Uterus (tissue), 4 donors: ENCODE measurements around the gene HSPBP1. TPM values are rescaled to one million over a fixed set of nuclear protein-coding genes. Genes with fewer than 3 reads are reported as not detected.

ENCODE experiments used
- DNase-seq, 2 donors: peaks; one replicate each; pipeline ENCODE4 v3.0.0-alpha.2; 2019 to 2020
- H3K27ac ChIP-seq, 2 donors: fragments of 200-600 bp; sonication (generic); 1 replicate in 1 of 2; 2 replicates in 1 of 2; pipeline ENCODE4 v1.5.1; 2016 to 2018
- H3K27me3 ChIP-seq, 2 donors: fragments of 200-600 bp; sonication (generic); one replicate each; pipeline ENCODE4 v1.5.1; 2018 to 2019; ENCODE audit warnings: control low read depth in 1 of 2
- H3K36me3 ChIP-seq, 2 donors: fragments of 200-600 bp; sonication (generic); one replicate each; pipeline ENCODE4 v1.5.1; 2019; ENCODE audit warnings: control low read depth in 1 of 2
- H3K4me1 ChIP-seq, 2 donors: fragments of 200-600 bp; sonication (generic); one replicate each; pipeline ENCODE4 v1.5.1; 2018 to 2019; ENCODE audit warnings: control low read depth in 1 of 2
- H3K4me3 ChIP-seq, 2 donors: fragments of 200-600 bp; sonication (generic); 1 replicate in 1 of 2; 2 replicates in 1 of 2; pipeline ENCODE4 v1.5.1; 2018 to 2019; ENCODE audit warnings: mild to moderate bottlenecking in 1 of 2
- H3K9me3 ChIP-seq, 2 donors: fragments of 200-600 bp; sonication (generic); one replicate each; pipeline ENCODE4 v1.5.1; 2019; ENCODE audit warnings: control low read depth in 1 of 2
- CTCF ChIP-seq, 4 experiments: fragments of 200-600 bp in 2 of 4; fragments of 450-650 bp in 2 of 4; sonication (generic) in 2 of 4; IDR thresholded peaks; one replicate each; pipeline ENCODE4 v1.5.1; 2016 to 2019; ENCODE audit warnings: antibody characterized with exemption in 4 of 4, mild to moderate bottlenecking in 2 of 4, moderate library complexity in 1 of 4
- POLR2A ChIP-seq, 2 donors: fragments of 450-650 bp; IDR thresholded peaks; one replicate each; pipeline ENCODE4 v1.6.1; 2016; ENCODE audit warnings: antibody characterized with exemption in 2 of 2, mild to moderate bottlenecking in 1 of 2, moderate library complexity in 1 of 2
- intact Hi-C: fragments of 100-400 bp; cut with DNase I; formaldehyde crosslinking; loops from one replicate; pipeline ENCODE4 v1.15.1; 2023; ENCODE audit warnings: low total_unique reads
- total RNA-seq, 4 donors: library from RNA; depleted of rRNA in 3 of 4; stranded (reverse); fragments of >200 nt in 3 of 4; gene quantifications; one replicate each; pipeline versions ENCODE4 v1.1.0 to v1.2.4, GENCODE V29; 2014 to 2023
- donor health status: DM: yes; HTN: yes; CAD: no.

HSPBP1 gene
- total RNA-seq, 4 donors from 2014 or later = 1.3 to 37.4 (median 25.6) TPM

GRCh38 chr19:55270172-55270942, 9.6 kb downstream of the HSPBP1 start:
- intact Hi-C loops = no loop called here
- no peak overlapping the region for H3K27ac ChIP-seq
- no peaks in the 10 kb centered on the region for H3K27me3 ChIP-seq
- no peak for TF ChIP-seq POLR2A (IDR thresholded peaks at IDR 0.05)
- no peak for TF ChIP-seq CTCF (IDR thresholded peaks at IDR 0.05)
- H3K4me3 ChIP-seq = no peak overlapping the region
- no peak for DNase-seq
- H3K36me3 ChIP-seq = no peaks in the 10 kb centered on the region
- H3K4me1 ChIP-seq = no peaks in the 10 kb centered on the region
- H3K9me3 ChIP-seq = no peaks in the 10 kb centered on the region

- Histone ChIP-seq H3K36me3 (no peaks in the 10 kb centered on the region), H3K27me3 (no peaks in the 10 kb centered on the region), H3K9me3 (no peaks in the 10 kb centered on the region), H3K27ac (no peak overlapping the region), H3K4me3 (no peak overlapping the region), H3K4me1 (no peaks in the 10 kb centered on the region)
- TF ChIP-seq POLR2A (IDR thresholded peaks at IDR 0.05) (no peak), CTCF (IDR thresholded peaks at IDR 0.05) (no peak)
- intact Hi-C loops = no loop called here
- DNase-seq = no peak
Observed at GRCh38 chr19:55269299-55269698, 10.6 kb downstream of the HSPBP1 start.

- DNase-seq = no peak
- intact Hi-C loops = no loop called here
- H3K36me3 ChIP-seq = no peaks in the 10 kb centered on the region
- H3K27me3 ChIP-seq = no peaks in the 10 kb centered on the region
- no peak overlapping the region for H3K27ac ChIP-seq
- no peak overlapping the region for H3K4me3 ChIP-seq
- H3K4me1 ChIP-seq = no peaks in the 10 kb centered on the region
- TF ChIP-seq CTCF (IDR thresholded peaks at IDR 0.05) = no peak
- no peak for TF ChIP-seq POLR2A (IDR thresholded peaks at IDR 0.05)
- H3K9me3 ChIP-seq = no peaks in the 10 kb centered on the region
Observed at GRCh38 chr19:55266840-55267239, 13.1 kb downstream of the HSPBP1 start.

DNA sequence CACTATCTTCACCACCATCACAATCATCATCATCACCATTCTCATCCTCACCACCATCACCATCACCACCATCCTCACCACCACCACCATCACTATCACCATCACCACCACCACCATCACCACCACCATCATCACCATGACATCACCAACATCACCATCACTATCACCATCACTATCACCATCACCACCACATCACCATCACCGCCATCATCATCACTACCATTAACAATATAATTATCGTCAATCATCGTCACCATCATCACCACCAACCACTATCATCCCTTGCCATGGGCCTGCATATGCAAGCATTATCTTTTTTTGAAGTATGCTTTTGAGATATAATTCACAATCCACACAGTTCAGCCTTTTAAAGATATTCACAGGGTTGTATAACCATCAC, 13.5 kb downstream of the HSPBP1 start:
- H3K36me3 ChIP-seq = no peaks in the 10 kb centered on the region

More for the DNA sequence above, 13.5 kb downstream of the HSPBP1 start:
- no peak overlapping the region for H3K4me3 ChIP-seq
- intact Hi-C loops = no loop called here
- no peak for TF ChIP-seq POLR2A (IDR thresholded peaks at IDR 0.05)
- no peak for TF ChIP-seq CTCF (IDR thresholded peaks at IDR 0.05)
- H3K27ac ChIP-seq = no peak overlapping the region
- no peaks in the 10 kb centered on the region for H3K27me3 ChIP-seq
- H3K4me1 ChIP-seq = no peaks in the 10 kb centered on the region
- no peaks in the 10 kb centered on the region for H3K9me3 ChIP-seq
- DNase-seq = no peak
